ENCODE results near the gene MLH3. TPM values are rescaled to one million over a fixed set of nuclear protein-coding genes. Genes with fewer than 3 reads are reported as not detected.

MLH3 gene
- total RNA-seq, 1 experiment from 2014 or later, result 48.7 TPM

- peaks cover 31% of the 10 kb centered on the region for H3K36me3 ChIP-seq (ENCODE audit: low read depth)
- H2AFZ ChIP-seq, result no peak overlapping the region
- no peak for TF ChIP-seq EZH2 (IDR thresholded peaks at IDR 0.05; ENCODE audit: low read depth)
- no peak for TF ChIP-seq CTCF (conservative IDR thresholded peaks at IDR 0.05)
- BruUV-seq (replicated peaks), result no TSS peak
- intact Hi-C loops (cut with micrococcal nuclease; ENCODE audit: unreplicated experiment), result loop anchor here (2.0 kb wide), 1 partner anchor 22 kb away; no protein-coding TSS in a partner anchor
- no peak overlapping the region for H3K4me3 ChIP-seq
- no peaks in the 10 kb centered on the region for H3K9me3 ChIP-seq (ENCODE audit: insufficient read depth, low read depth)
- ChIA-PET CTCF (no interaction called here), POLR2A (ENCODE audit: unreplicated experiment) (no interaction called here)
- H3K79me2 ChIP-seq (ENCODE audit: low read depth), result peaks cover 18% of the 10 kb centered on the region
- peaks cover 18% of the 10 kb centered on the region; the same call in 1 of the 2 replicates for H3F3A ChIP-seq (ENCODE audit: insufficient read depth, low read depth)
- peaks cover 38% of the 10 kb centered on the region for H3K4me1 ChIP-seq (replicated peaks; ENCODE audit: insufficient read depth)
- H3K27ac ChIP-seq, result no peak overlapping the region
- H4K20me1 ChIP-seq (ENCODE audit: insufficient read depth), result no peaks in the 10 kb centered on the region
- no peak for DNase-seq
- no peaks in the 10 kb centered on the region for H3K9me2 ChIP-seq (ENCODE audit: insufficient read depth)
- H3K27me3 ChIP-seq (ENCODE audit: insufficient read depth, low read depth), result no peaks in the 10 kb centered on the region
- no peak overlapping the region for H3K4me2 ChIP-seq
These were observed 10.8 kb downstream of the MLH3 start for GRCh38 chr14:75040507-75040906.

- no peak overlapping the region for H3K4me2 ChIP-seq
- TF ChIP-seq CTCF (conservative IDR thresholded peaks at IDR 0.05) (no peak), EZH2 (IDR thresholded peaks at IDR 0.05; ENCODE audit: low read depth) (no peak)
- POLR2A ChIA-PET (ENCODE audit: unreplicated experiment), result interaction anchor here (0.6 kb wide), 1 partner anchor 17 kb away, joined by 4 read pairs; no protein-coding TSS in a partner anchor
- intact Hi-C loops (cut with micrococcal nuclease; ENCODE audit: unreplicated experiment), result no loop called here
- H4K20me1 ChIP-seq (ENCODE audit: insufficient read depth), result no peaks in the 10 kb centered on the region
- no peaks in the 10 kb centered on the region for H3K4me1 ChIP-seq (replicated peaks; ENCODE audit: insufficient read depth)
- H2AFZ ChIP-seq, result no peak overlapping the region
- H3K27me3 ChIP-seq (ENCODE audit: insufficient read depth, low read depth), result no peaks in the 10 kb centered on the region
- 0 out of 2 replicates have a peak, but pooled peaks cover 3% of the 10 kb centered on the region for H3F3A ChIP-seq (ENCODE audit: insufficient read depth, low read depth)
- H3K27ac ChIP-seq, result no peak overlapping the region
- CTCF ChIA-PET, result no interaction called here
- no peaks in the 10 kb centered on the region for H3K79me2 ChIP-seq (ENCODE audit: low read depth)
- no TSS peak for BruUV-seq (replicated peaks)
- H3K36me3 ChIP-seq (ENCODE audit: low read depth), result peaks cover 48% of the 10 kb centered on the region
- no peak overlapping the region for H3K4me3 ChIP-seq
- H3K9me2 ChIP-seq (ENCODE audit: insufficient read depth), result no peaks in the 10 kb centered on the region
- H3K9me3 ChIP-seq (ENCODE audit: insufficient read depth, low read depth), result no peaks in the 10 kb centered on the region
- DNase-seq, result no peak
These were observed 18.3 kb downstream of the MLH3 start for GRCh38 chr14:75032939-75033338.

- Histone ChIP-seq H3K79me2 (ENCODE audit: low read depth) (no peaks in the 10 kb centered on the region), H3K36me3 (ENCODE audit: low read depth) (peaks cover 50% of the 10 kb centered on the region), H2AFZ (no peak overlapping the region), H4K20me1 (ENCODE audit: insufficient read depth) (no peaks in the 10 kb centered on the region), H3F3A (ENCODE audit: insufficient read depth, low read depth) (0 out of 2 replicates have a peak, but pooled peaks cover 3% of the 10 kb centered on the region), H3K4me2 (no peak overlapping the region), H3K4me3 (no peak overlapping the region), H3K4me1 (replicated peaks; ENCODE audit: insufficient read depth) (no peaks in the 10 kb centered on the region), H3K9me3 (ENCODE audit: insufficient read depth, low read depth) (no peaks in the 10 kb centered on the region), H3K27me3 (ENCODE audit: insufficient read depth, low read depth) (no peaks in the 10 kb centered on the region), H3K27ac (no peak overlapping the region), H3K9me2 (ENCODE audit: insufficient read depth) (no peaks in the 10 kb centered on the region)
- TF ChIP-seq EZH2 (IDR thresholded peaks at IDR 0.05; ENCODE audit: low read depth) (no peak), CTCF (conservative IDR thresholded peaks at IDR 0.05) (no peak)
- no TSS peak for BruUV-seq (replicated peaks)
- no peak for DNase-seq
- intact Hi-C loops (cut with micrococcal nuclease; ENCODE audit: unreplicated experiment), result no loop called here
- ChIA-PET POLR2A (ENCODE audit: unreplicated experiment) (interaction anchor here (0.6 to 0.7 kb wide), 3 partner anchors 85 to 1205 kb away, joined by 3 to 12 read pairs (median 3); no protein-coding TSS in a partner anchor), CTCF (interaction anchor here (1.0 kb wide), 1 partner anchor 52 kb away, joined by 3 read pairs; no protein-coding TSS in a partner anchor)
These were observed 21.1 kb downstream of the MLH3 start for GRCh38 chr14:75030147-75030546.

Measured in PC-9 (cell line).